ENCODE measurements around the gene IL12RB1.
"Not testable (repeated sequence)": the region's sequence is repeated elsewhere in the genome, so short reads cannot be mapped to it uniquely, and the experiment has no call there.

IL12RB1 gene

DNA sequence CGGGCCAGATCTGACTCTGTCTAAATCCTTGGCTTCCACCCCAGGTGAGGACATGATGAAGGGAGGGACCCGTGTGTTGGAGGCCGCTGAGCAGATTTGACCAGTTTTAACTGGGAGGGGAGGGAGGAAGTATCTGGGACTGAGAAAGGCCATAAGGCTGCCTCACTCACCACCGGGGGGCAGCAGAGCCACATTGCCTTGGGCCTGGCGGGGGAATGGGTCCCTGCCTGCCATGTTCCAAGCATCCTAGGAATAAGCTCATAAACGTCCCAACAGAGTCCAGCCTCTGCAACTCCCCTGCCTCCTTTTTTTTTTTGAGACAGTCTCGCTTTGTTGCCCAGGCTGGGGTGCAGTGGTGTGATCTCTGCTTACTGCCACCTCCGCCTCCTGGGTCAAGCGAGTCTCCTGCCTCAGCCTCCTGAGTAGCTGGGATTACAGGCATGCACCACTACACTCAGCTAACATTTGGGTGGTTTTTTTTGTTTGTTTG, 26.3 kb upstream of the IL12RB1 start:
- FAIRE-seq (no peak), DNase-seq (ENCODE audit: low spot score) (peak; percentile 71)

GRCh38 chr19:18110609-18111232, 24.0 kb upstream of the IL12RB1 start:
- DNase-seq (ENCODE audit: low spot score) (no peak), FAIRE-seq (no peak)

DNA sequence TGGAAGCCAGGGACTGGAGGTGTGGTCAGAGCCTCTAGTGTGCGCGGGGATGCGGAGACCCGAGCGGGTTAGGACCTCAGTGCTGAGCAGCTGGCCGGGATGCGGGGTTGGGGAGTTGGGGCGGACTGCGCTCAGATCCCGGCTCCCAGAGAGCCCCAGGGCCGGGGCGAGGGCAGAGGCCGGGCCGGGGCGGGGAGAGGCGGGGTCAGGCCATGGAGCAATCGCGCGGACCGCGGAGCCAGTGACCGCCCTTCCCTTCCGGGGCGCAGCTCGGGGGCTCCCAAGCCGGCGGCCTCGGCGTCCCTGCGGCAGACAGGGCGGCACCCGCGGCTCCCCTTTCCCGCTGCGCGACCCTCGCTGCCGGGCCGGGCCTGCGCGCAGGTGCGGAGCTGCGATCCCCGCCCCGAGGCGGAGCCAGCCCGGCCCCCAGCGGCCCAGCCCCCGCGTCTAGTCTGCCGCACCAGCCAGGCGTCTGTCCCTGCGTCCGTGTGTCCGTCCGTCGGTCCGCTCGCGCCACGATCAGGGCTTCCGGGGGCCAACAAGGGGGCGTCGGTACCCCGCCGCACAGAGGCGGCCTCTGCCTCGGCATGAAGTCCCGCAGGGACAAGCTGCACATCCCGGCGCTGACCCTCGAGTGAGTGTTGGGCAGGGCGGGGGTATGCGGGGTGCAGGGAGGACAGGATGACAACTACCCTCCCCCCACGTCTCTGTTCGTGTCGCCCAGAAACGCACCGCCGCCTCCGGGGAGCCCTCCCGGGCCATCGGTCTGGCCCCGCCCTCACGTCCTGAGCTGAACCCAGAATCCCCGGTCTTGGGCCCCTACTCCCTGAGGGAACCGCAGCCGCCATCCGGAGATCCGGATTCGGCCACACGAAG, 23.2 kb upstream of the IL12RB1 start:
- no peak for FAIRE-seq
- DNase-seq (ENCODE audit: low spot score) = peak; percentile 62

- FAIRE-seq (no peak), DNase-seq (ENCODE audit: low spot score) (no peak)
These were observed 22.6 kb upstream of the IL12RB1 start for GRCh38 chr19:18109341-18109732.

DNA sequence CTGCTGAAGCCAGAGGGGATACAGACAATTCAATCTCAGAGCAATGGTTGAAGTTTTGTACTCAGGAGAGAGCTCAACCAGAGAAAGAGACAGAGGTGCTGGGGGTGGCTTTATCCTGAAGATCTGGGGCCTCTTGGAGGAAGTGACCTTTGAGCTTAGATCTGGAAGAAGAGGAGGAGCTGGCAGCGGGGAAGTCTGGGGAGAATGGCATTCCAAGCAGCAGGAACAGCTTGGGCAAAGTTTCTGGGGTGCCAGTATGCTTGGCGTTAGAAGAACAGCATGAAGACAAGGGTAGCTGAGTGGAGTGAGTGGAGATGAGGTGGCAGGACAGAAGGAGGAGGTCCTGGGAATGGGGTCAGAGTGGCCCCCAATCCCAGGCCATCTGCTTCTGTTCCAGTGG, 22.2 kb upstream of the IL12RB1 start:
- DNase-seq (ENCODE audit: low spot score) = no peak
- FAIRE-seq = no peak

- FAIRE-seq (no peak), DNase-seq (ENCODE audit: low spot score) (no peak)
These were observed 20.5 kb upstream of the IL12RB1 start for GRCh38 chr19:18107235-18107634.

- not testable (repeated sequence) for FAIRE-seq; DNase-seq (ENCODE audit: low spot score)
These were observed 18.5 kb upstream of the IL12RB1 start for GRCh38 chr19:18105259-18105658.

GRCh38 chr19:18104793-18105131, 18.0 kb upstream of the IL12RB1 start:
- no peak for DNase-seq (ENCODE audit: low spot score)
- no peak for FAIRE-seq

GRCh38 chr19:18102916-18103542, 16.3 kb upstream of the IL12RB1 start:
- DNase-seq (ENCODE audit: low spot score) = no peak
- FAIRE-seq = no peak

GRCh38 chr19:18101268-18101667, 14.5 kb upstream of the IL12RB1 start:
- FAIRE-seq = no peak
- DNase-seq (ENCODE audit: low spot score) = no peak

DNA sequence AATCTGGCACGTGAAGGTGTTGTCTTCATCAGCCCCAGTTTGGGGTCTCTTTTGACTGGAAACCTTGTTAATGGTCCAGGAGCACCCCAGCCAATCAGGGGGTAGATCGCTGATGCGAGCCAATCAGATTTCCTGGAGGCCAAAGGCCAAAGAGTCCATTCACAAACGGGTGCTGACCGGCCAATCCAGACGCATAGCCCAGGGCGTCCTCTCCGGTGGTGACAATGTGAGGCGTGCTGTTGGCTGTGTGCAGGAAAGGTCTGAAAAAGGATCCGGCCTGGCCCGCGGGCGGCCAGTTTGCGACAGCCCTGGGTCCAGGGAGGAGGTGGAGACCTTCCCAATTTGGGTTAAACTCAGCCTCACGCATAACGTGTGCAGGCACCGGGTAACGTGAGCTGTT, 14.0 kb upstream of the IL12RB1 start:
- DNase-seq (ENCODE audit: low spot score) (no peak), FAIRE-seq (no peak)

DNA sequence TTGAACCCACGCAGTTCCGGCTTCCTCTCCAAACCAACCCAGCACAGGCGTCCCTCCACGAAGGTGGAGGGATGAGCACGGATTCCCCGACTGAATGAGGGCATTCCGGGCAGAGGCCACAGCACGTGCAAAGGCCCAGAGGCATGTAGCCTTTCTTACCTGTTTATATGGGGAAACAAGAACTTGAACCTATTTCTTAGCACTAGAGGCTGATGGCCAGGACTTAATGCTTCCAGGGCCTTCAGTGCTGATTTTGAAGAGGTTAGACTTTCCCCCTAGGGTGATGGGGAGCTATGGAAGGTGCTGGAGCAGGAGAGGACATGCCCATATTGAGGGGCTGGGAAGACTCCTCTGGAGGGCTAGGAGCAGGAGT, 12.9 kb upstream of the IL12RB1 start:
- FAIRE-seq (no peak), DNase-seq (ENCODE audit: low spot score) (no peak)

DNA sequence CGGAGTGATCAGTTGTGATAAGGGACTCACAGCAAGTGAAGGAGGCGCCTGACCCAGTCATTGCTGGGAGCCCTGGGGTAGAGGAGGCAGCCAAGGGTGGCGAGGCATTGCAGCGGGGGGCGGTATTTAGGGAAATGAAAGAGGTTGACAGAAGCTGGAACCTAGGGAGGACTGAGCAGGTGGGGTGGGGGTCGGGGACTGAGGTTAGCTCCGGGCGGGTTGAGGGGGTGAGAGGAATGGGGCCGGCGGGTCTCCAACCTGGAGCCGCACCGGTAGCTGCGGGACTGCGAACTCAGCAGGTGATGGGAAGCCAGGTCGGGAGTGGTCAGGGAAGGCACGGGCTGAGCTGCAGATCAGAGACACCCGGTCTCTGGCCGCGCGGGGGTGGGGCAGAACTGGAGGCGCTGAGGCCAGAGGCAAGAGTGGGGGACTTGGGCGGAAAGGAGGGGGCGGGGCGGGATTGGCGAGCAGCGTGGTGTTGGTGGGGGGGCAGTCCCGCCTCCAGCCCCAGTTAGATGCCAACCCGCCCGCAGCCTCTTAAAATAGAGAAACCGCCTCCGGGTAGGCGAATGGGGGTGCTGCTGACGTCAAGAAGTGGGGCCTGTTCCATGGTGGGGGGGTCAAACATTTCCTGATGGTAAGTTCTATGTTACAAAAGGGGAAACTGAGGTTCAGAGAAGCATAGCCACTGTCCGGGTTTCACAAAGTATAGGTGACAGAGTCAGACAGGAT, 12.3 kb upstream of the IL12RB1 start:
- DNase-seq (ENCODE audit: low spot score) (no peak), FAIRE-seq (no peak)

- no peak for FAIRE-seq
- DNase-seq (ENCODE audit: low spot score) = no peak
These were observed 11.5 kb upstream of the IL12RB1 start for GRCh38 chr19:18097993-18098890.

GRCh38 chr19:18097217-18097992, 10.7 kb upstream of the IL12RB1 start, which contains the start of gene MAST3:
TSS of gene MAST3 (plus strand) at chr19:18097778. CDS start at chr19:18097793, 15 bp downstream.
- DNase-seq (ENCODE audit: low spot score) (peak; percentile 95), FAIRE-seq (no peak)

- DNase-seq (ENCODE audit: low spot score) = no peak
- FAIRE-seq = no peak
These were observed 9.5 kb upstream of the IL12RB1 start for GRCh38 chr19:18096258-18096657.

- DNase-seq (ENCODE audit: low spot score) = no peak
- FAIRE-seq = no peak
These were observed 6.9 kb upstream of the IL12RB1 start for GRCh38 chr19:18093439-18094161.

DNA sequence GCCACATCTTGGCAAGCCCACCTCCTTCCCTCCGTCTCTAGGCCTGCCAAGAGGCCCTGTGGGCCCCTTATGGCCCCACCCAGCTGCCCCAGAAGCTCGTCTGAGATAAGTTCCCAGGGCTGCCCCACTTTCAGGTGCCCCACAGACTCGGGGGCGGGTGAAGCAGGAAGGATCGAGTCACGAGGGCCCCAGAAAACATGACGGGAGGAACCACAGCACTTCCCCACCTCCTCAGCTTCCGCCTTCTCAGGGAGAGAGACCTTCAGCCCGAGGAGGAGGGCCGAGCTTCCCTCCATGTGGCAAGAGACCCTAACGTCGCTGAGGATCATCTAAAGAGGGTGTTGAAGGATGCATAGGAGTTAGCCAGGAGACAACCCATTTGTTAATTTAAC, 4.5 kb upstream of the IL12RB1 start:
- FAIRE-seq = no peak
- DNase-seq (ENCODE audit: low spot score) = no peak

DNA sequence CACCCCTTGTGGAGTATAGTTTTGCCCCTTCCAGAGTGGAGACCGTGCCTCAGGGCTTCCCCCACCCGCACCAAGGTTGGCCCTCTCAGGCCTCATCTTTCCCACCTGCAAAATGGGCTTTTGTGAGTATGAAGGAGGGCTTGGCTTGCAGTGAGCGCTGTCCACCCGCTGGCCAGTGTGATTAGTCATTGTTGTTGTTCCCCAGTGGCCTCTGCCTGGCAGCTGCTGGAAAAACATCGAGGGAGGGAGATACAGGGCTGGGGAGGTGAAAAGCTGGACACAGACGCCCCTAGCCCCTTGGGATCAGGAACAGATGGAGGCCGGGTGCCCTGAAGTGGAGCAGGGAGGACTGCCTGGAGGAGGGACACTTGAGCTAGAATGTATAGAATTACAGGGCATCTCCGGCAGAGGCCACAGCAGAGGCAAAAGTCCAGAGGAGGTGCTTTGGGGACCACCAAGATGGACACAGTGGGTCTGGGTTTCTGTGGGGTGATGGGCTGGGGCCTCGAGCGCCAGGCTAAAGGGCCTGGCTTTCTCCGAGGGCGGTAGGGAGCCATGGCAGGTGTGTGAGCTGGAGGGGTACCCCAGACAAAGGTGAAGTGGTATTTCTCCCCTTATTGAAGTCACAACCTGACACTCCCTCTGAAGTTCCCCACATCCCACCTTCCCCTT, 3.9 kb upstream of the IL12RB1 start:
- FAIRE-seq (no peak), DNase-seq (ENCODE audit: low spot score) (no peak)

Data from urothelium cell line (cell line).